Measurements from ENCODE around the gene PXYLP1.

Gene PXYLP1

DNA sequence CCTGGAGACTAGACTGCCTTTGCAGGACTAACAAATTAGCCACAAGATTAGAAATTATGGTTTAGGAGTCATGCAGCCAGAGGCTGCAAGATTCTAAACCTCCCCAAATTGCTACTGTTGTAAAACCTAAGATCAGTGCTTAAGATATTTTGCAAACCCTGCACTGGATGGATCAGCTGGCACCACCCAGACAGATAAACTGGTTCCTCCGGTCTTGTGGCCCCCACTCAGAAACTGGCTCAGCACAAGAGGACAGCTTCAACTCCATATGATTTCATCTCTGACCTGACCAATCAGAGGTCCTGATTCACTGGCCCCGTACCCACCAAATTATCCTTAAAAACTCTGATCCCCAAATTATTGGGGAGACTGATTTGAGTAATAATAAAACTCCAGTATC lies 19.5 kb upstream of the PXYLP1 start:
- Histone ChIP-seq H4K91ac (ENCODE audit: low read depth, low read length, poor library complexity) (no peak overlapping the region), H3K4me3 (ENCODE audit: low read length in 2 of 2) (no peak overlapping the region), H3K23ac (ENCODE audit: low read depth, low read length, poor library complexity) (no peak overlapping the region), H3K79me1 (ENCODE audit: low read depth, low read length) (no peaks in the 10 kb centered on the region), H3K4ac (ENCODE audit: low read length) (no peak overlapping the region), H3K9ac (ENCODE audit: low read depth, low read length, poor library complexity) (no peak overlapping the region), H3K27ac (replicated peaks; ENCODE audit: low read length) (no peak overlapping the region), H3K9me3 (replicated peaks in 1 of 2; ENCODE audit: control insufficient read depth in 2 of 2, insufficient read depth in 1 of 2, low read depth in 1 of 2, low read length in 2 of 2) (peaks cover 0 to 15% of the 10 kb centered on the region in 2 donors), H2BK5ac (ENCODE audit: low read length) (no peak overlapping the region), H3K36me3 (replicated peaks in 1 of 2; ENCODE audit: control insufficient read depth in 2 of 2, insufficient read depth in 2 of 2, low read length in 2 of 2) (peaks cover 0 to 18% of the 10 kb centered on the region in 2 donors), H3K27me3 (ENCODE audit: control insufficient read depth in 3 of 3, insufficient read depth in 3 of 3, low read depth in 1 of 3, low read length in 3 of 3) (no peaks in the 10 kb centered on the region), H3K14ac (ENCODE audit: low read length) (no peak overlapping the region), H3K18ac (ENCODE audit: low read length) (no peak overlapping the region), H2AK5ac (ENCODE audit: low read depth, low read length) (no peak overlapping the region), H2BK120ac (ENCODE audit: low read depth, low read length) (no peak overlapping the region), H2BK15ac (ENCODE audit: low read length) (no peak overlapping the region), H2AFZ (ENCODE audit: low read length) (no peak overlapping the region), H3K4me2 (ENCODE audit: insufficient read depth, low read length, poor library complexity, severe bottlenecking) (no peak overlapping the region), H2BK12ac (ENCODE audit: low read length) (no peak overlapping the region), H4K8ac (ENCODE audit: low read depth, low read length) (no peak overlapping the region), H3K4me1 (ENCODE audit: control insufficient read depth in 2 of 2, insufficient read depth in 1 of 2, low read depth in 1 of 2, low read length in 2 of 2) (no peaks in the 10 kb centered on the region)
- no peak for DNase-seq (ENCODE audit: low spot score)
- no CpG with 5 or more reads among the region's 2 CpGs for WGBS, 2 donors (ENCODE audit: extremely low coverage in 2 of 2, insufficient read length in 2 of 2, insufficient replicate concordance in 1 of 2)

- Histone ChIP-seq H3K9me3 (replicated peaks in 1 of 2; ENCODE audit: control insufficient read depth in 2 of 2, insufficient read depth in 1 of 2, low read depth in 1 of 2, low read length in 2 of 2) (peaks cover 0 to 15% of the 10 kb centered on the region in 2 donors), H3K23ac (ENCODE audit: low read depth, low read length, poor library complexity) (no peak overlapping the region), H3K4me3 (ENCODE audit: low read length in 2 of 2) (no peak overlapping the region), H3K9ac (ENCODE audit: low read depth, low read length, poor library complexity) (no peak overlapping the region), H2AFZ (ENCODE audit: low read length) (no peak overlapping the region), H2BK15ac (ENCODE audit: low read length) (no peak overlapping the region), H3K4me2 (ENCODE audit: insufficient read depth, low read length, poor library complexity, severe bottlenecking) (no peak overlapping the region), H4K8ac (ENCODE audit: low read depth, low read length) (no peak overlapping the region), H4K91ac (ENCODE audit: low read depth, low read length, poor library complexity) (no peak overlapping the region), H2BK5ac (ENCODE audit: low read length) (no peak overlapping the region), H2AK5ac (ENCODE audit: low read depth, low read length) (no peak overlapping the region), H3K27ac (replicated peaks; ENCODE audit: low read length) (no peak overlapping the region), H3K14ac (ENCODE audit: low read length) (no peak overlapping the region), H3K79me1 (ENCODE audit: low read depth, low read length) (no peaks in the 10 kb centered on the region), H3K4me1 (ENCODE audit: control insufficient read depth in 2 of 2, insufficient read depth in 1 of 2, low read depth in 1 of 2, low read length in 2 of 2) (no peaks in the 10 kb centered on the region), H3K27me3 (ENCODE audit: control insufficient read depth in 3 of 3, insufficient read depth in 3 of 3, low read depth in 1 of 3, low read length in 3 of 3) (no peaks in the 10 kb centered on the region), H3K36me3 (replicated peaks in 1 of 2; ENCODE audit: control insufficient read depth in 2 of 2, insufficient read depth in 2 of 2, low read length in 2 of 2) (peaks cover 0 to 18% of the 10 kb centered on the region in 2 donors), H2BK120ac (ENCODE audit: low read depth, low read length) (no peak overlapping the region), H3K4ac (ENCODE audit: low read length) (no peak overlapping the region), H2BK12ac (ENCODE audit: low read length) (no peak overlapping the region), H3K18ac (ENCODE audit: low read length) (no peak overlapping the region)
- DNase-seq (ENCODE audit: low spot score) = no peak
These were observed 19.1 kb upstream of the PXYLP1 start for GRCh38 chr3:141212555-141212954.

DNA sequence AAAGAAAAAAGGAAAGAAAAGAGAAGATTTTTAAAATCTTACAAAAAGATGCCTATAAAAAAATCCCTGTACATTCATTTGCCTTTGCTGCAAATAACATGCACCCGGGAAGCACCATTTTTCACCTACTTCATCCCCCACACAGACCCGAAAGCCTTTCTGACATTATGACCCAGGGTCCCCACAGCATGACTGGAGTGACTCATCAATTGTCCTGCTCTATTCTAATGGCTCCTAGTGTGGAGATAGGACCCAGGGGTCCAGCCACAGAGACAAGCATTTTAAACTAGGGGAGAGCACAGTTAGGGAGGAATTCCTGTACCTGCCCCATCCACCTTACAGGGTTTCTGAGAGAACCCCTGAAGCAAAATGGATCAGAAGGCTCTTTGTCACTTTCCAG lies 14.7 kb upstream of the PXYLP1 start:
- Histone ChIP-seq H3K4me1 (ENCODE audit: control insufficient read depth in 2 of 2, insufficient read depth in 1 of 2, low read depth in 1 of 2, low read length in 2 of 2) (no peaks in the 10 kb centered on the region), H3K36me3 (replicated peaks in 1 of 2; ENCODE audit: control insufficient read depth in 2 of 2, insufficient read depth in 2 of 2, low read length in 2 of 2) (peaks cover 0 to 22% of the 10 kb centered on the region in 2 donors), H2AK5ac (ENCODE audit: low read depth, low read length) (no peak overlapping the region), H3K18ac (ENCODE audit: low read length) (no peak overlapping the region), H3K14ac (ENCODE audit: low read length) (no peak overlapping the region), H3K23ac (ENCODE audit: low read depth, low read length, poor library complexity) (no peak overlapping the region), H3K4ac (ENCODE audit: low read length) (no peak overlapping the region), H3K4me3 (ENCODE audit: low read length in 2 of 2) (no peak overlapping the region), H4K8ac (ENCODE audit: low read depth, low read length) (no peak overlapping the region), H3K27ac (replicated peaks; ENCODE audit: low read length) (no peak overlapping the region), H2BK120ac (ENCODE audit: low read depth, low read length) (no peak overlapping the region), H4K91ac (ENCODE audit: low read depth, low read length, poor library complexity) (no peak overlapping the region), H3K4me2 (ENCODE audit: insufficient read depth, low read length, poor library complexity, severe bottlenecking) (no peak overlapping the region), H2BK12ac (ENCODE audit: low read length) (no peak overlapping the region), H2BK5ac (ENCODE audit: low read length) (no peak overlapping the region), H2AFZ (ENCODE audit: low read length) (no peak overlapping the region), H3K9ac (ENCODE audit: low read depth, low read length, poor library complexity) (no peak overlapping the region), H2BK15ac (ENCODE audit: low read length) (no peak overlapping the region), H3K9me3 (replicated peaks in 1 of 2; ENCODE audit: control insufficient read depth in 2 of 2, insufficient read depth in 1 of 2, low read depth in 1 of 2, low read length in 2 of 2) (peaks cover 0 to 19% of the 10 kb centered on the region in 2 donors), H3K27me3 (ENCODE audit: control insufficient read depth in 3 of 3, insufficient read depth in 3 of 3, low read depth in 1 of 3, low read length in 3 of 3) (no peaks in the 10 kb centered on the region), H3K79me1 (ENCODE audit: low read depth, low read length) (no peaks in the 10 kb centered on the region)
- WGBS, 2 donors (ENCODE audit: extremely low coverage in 2 of 2, insufficient read length in 2 of 2, insufficient replicate concordance in 1 of 2) = no CpG with 5 or more reads among the region's 2 CpGs
- DNase-seq (ENCODE audit: low spot score) = no peak

DNA sequence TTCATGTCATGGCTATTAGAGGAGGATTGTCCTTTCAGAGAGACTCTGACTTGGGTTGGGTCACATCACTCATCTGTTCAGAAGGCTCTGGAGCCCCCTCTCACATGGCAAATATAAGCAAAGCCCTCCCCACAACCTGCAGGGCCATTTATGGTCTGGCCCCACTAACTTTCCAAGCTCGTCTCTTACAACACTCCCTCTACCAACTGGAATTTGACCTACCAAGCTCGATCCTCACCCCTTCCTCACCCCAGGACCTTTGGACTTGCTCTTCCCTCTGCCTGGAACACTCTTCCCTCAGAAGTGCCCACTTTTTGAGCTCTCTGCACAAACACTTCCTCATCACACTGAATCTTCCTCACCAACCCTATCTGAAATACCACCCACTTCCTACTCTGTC lies 14.2 kb upstream of the PXYLP1 start:
- Histone ChIP-seq H3K27me3 (ENCODE audit: control insufficient read depth in 3 of 3, insufficient read depth in 3 of 3, low read depth in 1 of 3, low read length in 3 of 3) (no peaks in the 10 kb centered on the region), H3K23ac (ENCODE audit: low read depth, low read length, poor library complexity) (no peak overlapping the region), H3K4me2 (ENCODE audit: insufficient read depth, low read length, poor library complexity, severe bottlenecking) (no peak overlapping the region), H3K27ac (replicated peaks; ENCODE audit: low read length) (no peak overlapping the region), H2BK12ac (ENCODE audit: low read length) (no peak overlapping the region), H2AFZ (ENCODE audit: low read length) (no peak overlapping the region), H3K18ac (ENCODE audit: low read length) (no peak overlapping the region), H3K9me3 (replicated peaks in 1 of 2; ENCODE audit: control insufficient read depth in 2 of 2, insufficient read depth in 1 of 2, low read depth in 1 of 2, low read length in 2 of 2) (peaks cover 2 to 18% of the 10 kb centered on the region in 2 donors), H3K4me3 (ENCODE audit: low read length in 2 of 2) (no peak overlapping the region), H3K14ac (ENCODE audit: low read length) (no peak overlapping the region), H4K91ac (ENCODE audit: low read depth, low read length, poor library complexity) (no peak overlapping the region), H3K4ac (ENCODE audit: low read length) (no peak overlapping the region), H3K36me3 (replicated peaks in 1 of 2; ENCODE audit: control insufficient read depth in 2 of 2, insufficient read depth in 2 of 2, low read length in 2 of 2) (peaks cover 0 to 22% of the 10 kb centered on the region in 2 donors), H2BK120ac (ENCODE audit: low read depth, low read length) (no peak overlapping the region), H3K4me1 (ENCODE audit: control insufficient read depth in 2 of 2, insufficient read depth in 1 of 2, low read depth in 1 of 2, low read length in 2 of 2) (no peaks in the 10 kb centered on the region), H2BK5ac (ENCODE audit: low read length) (no peak overlapping the region), H3K79me1 (ENCODE audit: low read depth, low read length) (no peaks in the 10 kb centered on the region), H2AK5ac (ENCODE audit: low read depth, low read length) (no peak overlapping the region), H4K8ac (ENCODE audit: low read depth, low read length) (no peak overlapping the region), H2BK15ac (ENCODE audit: low read length) (no peak overlapping the region), H3K9ac (ENCODE audit: low read depth, low read length, poor library complexity) (no peak overlapping the region)
- DNase-seq (ENCODE audit: low spot score) = no peak
- no CpG with 5 or more reads among the region's 2 CpGs for WGBS, 2 donors (ENCODE audit: extremely low coverage in 2 of 2, insufficient read length in 2 of 2, insufficient replicate concordance in 1 of 2)
